Activated naive CD8-positive, alpha-beta T cell (primary cell): ENCODE results near the gene CIC.
A peak's percentile ranks its signal among the peaks of the same experiment; 100 is the strongest.

Source experiments
- H3K27ac Mint-ChIP-seq: one replicate; pipeline ENCODE4 v1.8.0; 2021; ENCODE audit warnings: mixed read lengths
- H3K27me3 Mint-ChIP-seq: one replicate; pipeline ENCODE4 v1.8.0; 2021; ENCODE audit warnings: mixed read lengths
- H3K36me3 Mint-ChIP-seq: one replicate; pipeline ENCODE4 v1.8.0; 2021; ENCODE audit warnings: mixed read lengths
- H3K4me1 Mint-ChIP-seq: one replicate; pipeline ENCODE4 v1.8.0; 2021; ENCODE audit warnings: low read depth, mixed read lengths
- H3K4me3 Mint-ChIP-seq: one replicate; pipeline ENCODE4 v1.8.0; 2021; ENCODE audit warnings: mild to moderate bottlenecking, mixed read lengths
- H3K9me3 Mint-ChIP-seq: one replicate; pipeline ENCODE4 v1.8.0; 2021; ENCODE audit warnings: low read depth, mixed read lengths

The CIC gene

GRCh38 chr19:42268704-42269477, at the start of gene CIC:
CIC (plus strand) TSS chr19:42269252; CDS start chr19:42271784, 2,532 bp downstream.
- Mint-ChIP-seq H3K27ac (peak within 1 kb of the TSS; percentile 98), H3K4me1 (peaks cover 23% of the 10 kb centered on the region), H3K36me3 (no peaks in the 10 kb centered on the region), H3K27me3 (no peaks in the 10 kb centered on the region), H3K4me3 (peak within 1 kb of the TSS; percentile 90), H3K9me3 (no peaks in the 10 kb centered on the region)

GRCh38 chr19:42219812-42220750, 49.0 kb upstream of the CIC start, which contains the start of gene ZNF526:
ZNF526 (plus strand) TSS chr19:42220312; CDS start chr19:42224404, 4,092 bp downstream.
- peaks cover 59% of the 10 kb centered on the region for H3K4me1 Mint-ChIP-seq
- H3K4me3 Mint-ChIP-seq: peak within 1 kb of the TSS; percentile 100
- no peaks in the 10 kb centered on the region for H3K27me3 Mint-ChIP-seq
- no peaks in the 10 kb centered on the region for H3K9me3 Mint-ChIP-seq
- H3K36me3 Mint-ChIP-seq: peaks cover 5% of the 10 kb centered on the region
- peak within 1 kb of the TSS; percentile 99 for H3K27ac Mint-ChIP-seq

- Mint-ChIP-seq H3K27me3 (no peaks in the 10 kb centered on the region), H3K36me3 (peaks cover 5% of the 10 kb centered on the region), H3K27ac (peak overlapping the region; percentile 99)
These were observed 48.3 kb upstream of the CIC start for GRCh38 chr19:42220751-42221097.

GRCh38 chr19:42224940-42225717, 43.9 kb upstream of the CIC start:
- Mint-ChIP-seq H3K27ac (no peak overlapping the region), H3K4me1 (peaks cover 39% of the 10 kb centered on the region), H3K4me3 (no peak overlapping the region), H3K27me3 (no peaks in the 10 kb centered on the region), H3K9me3 (no peaks in the 10 kb centered on the region), H3K36me3 (peaks cover 5% of the 10 kb centered on the region)

More at GRCh38 chr19:42220751-42221097, 48.3 kb upstream of the CIC start:
- Mint-ChIP-seq H3K4me3 (peak overlapping the region; percentile 100), H3K4me1 (peaks cover 53% of the 10 kb centered on the region), H3K9me3 (no peaks in the 10 kb centered on the region)

- H3K4me1 Mint-ChIP-seq: peaks cover 32% of the 10 kb centered on the region
- no peak overlapping the region for H3K4me3 Mint-ChIP-seq
- H3K27ac Mint-ChIP-seq: no peak overlapping the region
- no peaks in the 10 kb centered on the region for H3K9me3 Mint-ChIP-seq
- peaks cover 4% of the 10 kb centered on the region for H3K36me3 Mint-ChIP-seq
- no peaks in the 10 kb centered on the region for H3K27me3 Mint-ChIP-seq
These were observed 43.2 kb upstream of the CIC start for GRCh38 chr19:42225718-42226292.

GRCh38 chr19:42226886-42227285, 42.2 kb upstream of the CIC start:
- no peaks in the 10 kb centered on the region for H3K9me3 Mint-ChIP-seq
- H3K4me3 Mint-ChIP-seq: no peak overlapping the region
- H3K4me1 Mint-ChIP-seq: peaks cover 30% of the 10 kb centered on the region
- H3K36me3 Mint-ChIP-seq: peaks cover 4% of the 10 kb centered on the region
- no peaks in the 10 kb centered on the region for H3K27me3 Mint-ChIP-seq
- no peak overlapping the region for H3K27ac Mint-ChIP-seq

- H3K4me3 Mint-ChIP-seq: no peak overlapping the region
- H3K4me1 Mint-ChIP-seq: peaks cover 19% of the 10 kb centered on the region
- H3K36me3 Mint-ChIP-seq: no peaks in the 10 kb centered on the region
- peak overlapping the region; percentile 50 for H3K27ac Mint-ChIP-seq
- H3K9me3 Mint-ChIP-seq: no peaks in the 10 kb centered on the region
- H3K27me3 Mint-ChIP-seq: no peaks in the 10 kb centered on the region
These were observed 40.4 kb upstream of the CIC start for GRCh38 chr19:42228641-42229040.

- Mint-ChIP-seq H3K4me3 (no peak overlapping the region), H3K27me3 (no peaks in the 10 kb centered on the region), H3K36me3 (no peaks in the 10 kb centered on the region)
These were observed 39.7 kb upstream of the CIC start for GRCh38 chr19:42229301-42229854.

GRCh38 chr19:42229855-42230351, 39.1 kb upstream of the CIC start:
- Mint-ChIP-seq H3K27me3 (no peaks in the 10 kb centered on the region), H3K27ac (no peak overlapping the region), H3K9me3 (no peaks in the 10 kb centered on the region), H3K36me3 (no peaks in the 10 kb centered on the region), H3K4me1 (peaks cover 19% of the 10 kb centered on the region), H3K4me3 (no peak overlapping the region)

More at GRCh38 chr19:42229301-42229854, 39.7 kb upstream of the CIC start:
- Mint-ChIP-seq H3K9me3 (no peaks in the 10 kb centered on the region), H3K4me1 (peaks cover 19% of the 10 kb centered on the region), H3K27ac (no peak overlapping the region)

GRCh38 chr19:42230571-42230970, 38.5 kb upstream of the CIC start:
- H3K27me3 Mint-ChIP-seq: no peaks in the 10 kb centered on the region
- H3K36me3 Mint-ChIP-seq: no peaks in the 10 kb centered on the region
- peaks cover 19% of the 10 kb centered on the region for H3K4me1 Mint-ChIP-seq
- no peaks in the 10 kb centered on the region for H3K9me3 Mint-ChIP-seq
- H3K4me3 Mint-ChIP-seq: no peak overlapping the region
- H3K27ac Mint-ChIP-seq: no peak overlapping the region

- Mint-ChIP-seq H3K27me3 (no peaks in the 10 kb centered on the region), H3K4me1 (peaks cover 17% of the 10 kb centered on the region), H3K4me3 (no peak overlapping the region)
These were observed 36.6 kb upstream of the CIC start for GRCh38 chr19:42232435-42232834.

GRCh38 chr19:42233106-42233505, 35.9 kb upstream of the CIC start:
- Mint-ChIP-seq H3K27me3 (no peaks in the 10 kb centered on the region), H3K27ac (no peak overlapping the region), H3K9me3 (no peaks in the 10 kb centered on the region), H3K36me3 (no peaks in the 10 kb centered on the region), H3K4me1 (peaks cover 12% of the 10 kb centered on the region), H3K4me3 (no peak overlapping the region)

More at GRCh38 chr19:42232435-42232834, 36.6 kb upstream of the CIC start:
- Mint-ChIP-seq H3K36me3 (no peaks in the 10 kb centered on the region), H3K27ac (peak overlapping the region; percentile 46), H3K9me3 (no peaks in the 10 kb centered on the region)

GRCh38 chr19:42233678-42234292, 35.3 kb upstream of the CIC start:
- no peak overlapping the region for H3K4me3 Mint-ChIP-seq
- no peaks in the 10 kb centered on the region for H3K27me3 Mint-ChIP-seq
- H3K4me1 Mint-ChIP-seq: peaks cover 10% of the 10 kb centered on the region
- H3K9me3 Mint-ChIP-seq: no peaks in the 10 kb centered on the region
- no peaks in the 10 kb centered on the region for H3K36me3 Mint-ChIP-seq
- H3K27ac Mint-ChIP-seq: no peak overlapping the region
